K562 (cell line): ENCODE data around the gene NEMP1. TPM values are rescaled to one million over a fixed set of nuclear protein-coding genes. Genes with fewer than 3 reads are reported as not detected.

ENCODE experiments used
- ATAC-seq: fragments of 200-7000 bp; cut with Tn5 transposase; 3 replicates; pipeline ENCODE4 v1.9.1; 2020; ENCODE audit warnings: moderate library complexity
- BruUV-seq: library from RNA; stranded (reverse); fragments of 400-500 nt; replicated peaks from 2 replicates; lab custom pipeline; 2021; lab: Mats Ljungman, UMichigan
- CTCF ChIA-PET: fragments of 300-600 bp; formaldehyde crosslinking; extraction: SDS; loops from one replicate; lab custom pipeline; 2021; ENCODE audit warnings: low intra/inter-chr PET ratio; lab: Yijun Ruan, JAX
- POLR2A ChIA-PET: fragments of 300-600, 350-650 bp; sonication (Branson Sonifier 250); formaldehyde crosslinking; extraction: SDS; loops from one replicate; lab custom pipeline; 2021; ENCODE audit warnings: antibody characterized with exemption, inconsistent platforms; lab: Yijun Ruan, JAX
- DNase-seq, 4 experiments: peaks; one replicate each; pipeline versions ENCODE4 v3.0.0 to v3.0.0-alpha.2; 2011 to 2018; ENCODE audit warnings: low spot score in 3 of 4, mixed read lengths in 3 of 4; ENCODE audit errors: extremely low read depth in 1 of 4
- FAIRE-seq: peaks from 2 replicates; lab custom pipeline; 2011; peaks lifted over from hg19 to GRCh38; lab: Jason Lieb, UNC
- H2AFZ ChIP-seq: 2 replicates; pipeline ENCODE4 v1.6.0; 2011; ENCODE audit warnings: low read depth, low read length, control low read depth, inconsistent platforms
- H3K27ac ChIP-seq: fragments of 200-600 bp; 3 replicates; pipeline ENCODE4 v1.8.0; 2011; ENCODE audit warnings: low read depth, mild to moderate bottlenecking, control low read depth, inconsistent platforms, low read length, moderate library complexity, mixed read lengths; ENCODE audit errors: extremely low read depth
- H3K27me3 ChIP-seq, 2 experiments: fragments of 300-600 bp in 1 of 2; 2 replicates in 1 of 2; 3 replicates in 1 of 2; pipeline versions ENCODE4 v1.6.0 to v1.8.0; 2011; ENCODE audit warnings: inconsistent platforms in 2 of 2, low read length in 2 of 2, mild to moderate bottlenecking in 1 of 2, mixed read lengths in 1 of 2, moderate library complexity in 1 of 2; ENCODE audit not compliant: control insufficient read depth in 2 of 2, insufficient read depth in 2 of 2
- H3K36me3 ChIP-seq: fragments of 300-600 bp; 3 replicates; pipeline ENCODE4 v1.8.0; 2011; ENCODE audit warnings: mild to moderate bottlenecking, low read length, inconsistent platforms; ENCODE audit not compliant: control insufficient read depth, insufficient read depth
- H3K4me1 ChIP-seq, 2 experiments: fragments of 200-600 bp in 1 of 2; replicated peaks in 1 of 2; 2 replicates in 1 of 2; 3 replicates in 1 of 2; pipeline versions ENCODE4 v1.5.1 to v1.8.0; 2011; ENCODE audit warnings: inconsistent platforms in 2 of 2, low read length in 2 of 2, mild to moderate bottlenecking in 1 of 2, mixed read lengths in 1 of 2, moderate library complexity in 1 of 2; ENCODE audit not compliant: control insufficient read depth in 2 of 2, insufficient read depth in 2 of 2
- H3K4me2 ChIP-seq: 2 replicates; pipeline ENCODE4 v1.6.1; 2011; ENCODE audit warnings: low read length, control low read depth, inconsistent platforms, mixed read lengths; ENCODE audit not compliant: insufficient read depth
- H3K4me3 ChIP-seq: fragments of 200-600 bp; sonication (generic), shearing (Covaris generic); 2 replicates; pipeline ENCODE4 v1.5.1; 2016; ENCODE audit warnings: control low read depth, inconsistent platforms
- H3K79me2 ChIP-seq: fragments of 200-600 bp; 3 replicates; pipeline ENCODE4 v1.8.0; 2011; ENCODE audit warnings: low read length, inconsistent platforms; ENCODE audit not compliant: control insufficient read depth, insufficient read depth
- H3K9ac ChIP-seq, 2 experiments: 2 replicates each; pipeline versions ENCODE4 v1.6.0 to v1.6.1; 2011; ENCODE audit warnings: low read depth in 2 of 2, low read length in 2 of 2, control low read depth in 1 of 2, inconsistent platforms in 1 of 2, mild to moderate bottlenecking in 1 of 2, mixed read lengths in 1 of 2; ENCODE audit not compliant: insufficient read depth in 1 of 2
- H3K9me1 ChIP-seq: one replicate; pipeline ENCODE4 v1.6.0; 2011; ENCODE audit warnings: inconsistent platforms, mild to moderate bottlenecking, low read length, moderate library complexity; ENCODE audit not compliant: control insufficient read depth, insufficient read depth
- H3K9me3 ChIP-seq: replicated peaks from 2 replicates; pipeline ENCODE4 v1.5.1; 2011; ENCODE audit warnings: low read depth, low read length, inconsistent platforms; ENCODE audit not compliant: control insufficient read depth, insufficient read depth
- H4K20me1 ChIP-seq: replicated peaks from 2 replicates; pipeline ENCODE4 v1.6.1; 2011; ENCODE audit warnings: low read length, inconsistent platforms, mixed read lengths; ENCODE audit not compliant: control insufficient read depth, insufficient read depth
- ARID3A ChIP-seq: IDR thresholded peaks from 2 replicates; pipeline ENCODE4 v1.6.1; 2012; ENCODE audit warnings: low read depth, low read length, improper control_type of control experiment, borderline replicate concordance
- CBFA2T3 ChIP-seq: fragments of 450-650 bp; IDR thresholded peaks from 2 replicates; pipeline ENCODE4 v1.6.1; 2017
- NKRF ChIP-seq: fragments of 450-650 bp; IDR thresholded peaks from 2 replicates; pipeline ENCODE4 v1.6.1; 2016; ENCODE audit warnings: borderline replicate concordance
- PHTF2 ChIP-seq: fragments of 250-450 bp; sonication (Bioruptor Pico); IDR thresholded peaks from 2 replicates; pipeline ENCODE4 v1.5.0; 2021; ENCODE audit warnings: mild to moderate bottlenecking
- TRIM28 ChIP-seq: fragments of 450-650 bp; IDR thresholded peaks from 2 replicates; pipeline ENCODE4 v1.6.1; 2017
- ZNF347 ChIP-seq: fragments of 450-650 bp; formaldehyde crosslinking; IDR thresholded peaks from 2 replicates; pipeline ENCODE4 v1.4.0; 2020; ENCODE audit warnings: low read depth, mild to moderate bottlenecking, moderate library complexity
- WGBS: fragments of 100-300 bp; shearing (Covaris generic); methylation state at CpG from one replicate; pipeline ENCODE4 v1.1.6; 2016; ENCODE audit warnings: low coverage, mixed read lengths; ENCODE audit not compliant: insufficient coverage; ENCODE audit errors: missing lambda C conversion rate; 5-methylcytosine and 5-hydroxymethylcytosine counted together
- in situ Hi-C: fragments of 300-500 bp; cut with MboI; formaldehyde crosslinking; loops from 4 replicates; pipeline ENCODE4 v1.15.0; 2018; ENCODE audit warnings: inconsistent platforms, mixed read lengths
- intact Hi-C: fragments of 100-400 bp; cut with micrococcal nuclease; formaldehyde crosslinking; loops from 2 replicates; pipeline ENCODE4 v1.14.2; 2022
- polyA plus RNA-seq, 8 experiments: library from polyadenylated mRNA; depleted of rRNA in 4 of 8; stranded (reverse) in 5 of 8; unstranded in 3 of 8; fragments of >200 nt; fragmentation: Nextera tagmentation in 2 of 8; fragmentation: Illumina TruSeq in 1 of 8; extraction: Ambion mirVana in 2 of 8; extraction: Trizol in 1 of 8; gene quantifications; 2 replicates each; pipeline versions ENCODE4 v1.2.1 to v1.2.3, GENCODE V29; 2011 to 2014; ENCODE audit warnings: inconsistent platforms in 1 of 8, missing spikeins in 1 of 8
- total RNA-seq, 7 experiments: library from RNA; depleted of rRNA in 6 of 7; stranded (reverse); fragments of >200 nt in 6 of 7; fragmentation: Illumina TruSeq in 2 of 7; extraction: Trizol in 2 of 7; gene quantifications; 2 replicates each; pipeline versions ENCODE4 v1.2.1 to v1.2.3, GENCODE V29; 2011 to 2021; ENCODE audit warnings: low replicate concordance in 1 of 7

Gene NEMP1
- total and polyA plus RNA-seq, 9 of the 15 experiments (the other 6 are each of a cell fraction or from before 2014, with no cell fraction given) = 9.5 to 82.2 (median 41.2) TPM

- H4K20me1 ChIP-seq = no peaks in the 10 kb centered on the region
- TF ChIP-seq CBFA2T3 (0 out of 2 replicates have a peak, but pooled peaks have one; percentile 5), PHTF2 (CRISPR knock-in tag) (no peak), ZNF347 (CRISPR knock-in tag) (no peak)
- H2AFZ ChIP-seq = no peak overlapping the region
- DNase-seq (peak in 1 of 4 experiments; percentile 7), ATAC-seq (no peak), FAIRE-seq (no peak)
- no peak overlapping the region for H3K27ac ChIP-seq
- H3K9me1 ChIP-seq = no peaks in the 10 kb centered on the region
- intact Hi-C loops = no loop called here
- 90% methylated on average over 6 of the region's 9 CpGs for WGBS
- peaks cover 31 to 64% of the 10 kb centered on the region in 2 experiments for H3K4me1 ChIP-seq
- H3K79me2 ChIP-seq = peaks cover 12% of the 10 kb centered on the region; the same call in 2 of the 3 replicates
- ChIA-PET POLR2A (interaction anchor here (0.6 to 2.2 kb wide), 4 partner anchors 10 to 89 kb away, joined by 3 to 7 read pairs (median 4); no protein-coding TSS in a partner anchor), CTCF (no interaction called here)
- no peaks in the 10 kb centered on the region for H3K9me3 ChIP-seq
- H3K27me3 ChIP-seq = no peaks in the 10 kb centered on the region
- H3K36me3 ChIP-seq = peaks cover 39% of the 10 kb centered on the region
- H3K4me2 ChIP-seq = no peak overlapping the region
- H3K9ac ChIP-seq = peak overlapping the region in 1 of 2 experiments; percentile 54; a peak in 2 of 4 replicates
- H3K4me3 ChIP-seq = no peak overlapping the region
- no TSS peak for BruUV-seq
- in situ Hi-C loops = no loop called here
Observed at GRCh38 chr12:57106021-57106708, 27.6 kb upstream of the NEMP1 start.

DNA sequence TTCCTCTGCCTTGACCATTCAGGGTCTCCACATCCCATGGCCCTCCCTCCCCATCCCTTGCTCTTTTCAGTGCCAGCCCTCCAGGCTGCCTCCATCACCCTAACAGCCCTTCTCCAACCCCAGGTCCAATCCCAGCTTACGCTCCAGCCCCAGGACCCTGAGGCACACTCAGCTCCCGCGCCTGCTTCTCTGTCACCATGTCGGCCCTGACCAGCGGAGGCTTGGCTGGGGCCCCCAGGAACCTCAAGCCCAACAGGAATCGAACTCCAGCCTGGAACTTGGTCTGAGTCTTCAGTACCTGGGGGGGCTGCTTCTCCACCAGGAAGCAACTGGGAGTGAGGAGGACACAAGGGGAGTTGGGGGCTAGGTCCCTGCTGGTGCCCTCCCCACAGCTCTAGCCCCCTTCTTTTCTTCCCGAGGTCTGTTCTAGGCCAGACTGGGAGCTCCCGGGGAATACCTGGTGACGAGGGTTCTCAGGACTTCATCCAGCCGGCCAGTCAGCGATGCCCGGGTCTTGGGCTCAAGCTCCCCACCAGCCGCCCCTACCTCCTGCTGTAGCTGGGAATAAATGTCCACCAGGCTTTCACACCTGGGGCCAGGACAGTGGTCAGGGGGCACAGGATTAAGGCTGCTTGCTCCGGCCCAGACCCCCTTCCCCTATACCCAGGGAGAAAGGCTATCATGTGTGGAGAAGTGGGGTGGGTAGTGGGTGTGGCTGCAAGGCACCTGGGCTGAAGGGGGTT lies 26.6 kb upstream of the NEMP1 start:
- no peaks in the 10 kb centered on the region for H3K9me3 ChIP-seq
- intact Hi-C loops = no loop called here
- no peak for FAIRE-seq
- no peak overlapping the region for H2AFZ ChIP-seq
- H3K4me2 ChIP-seq = no peak overlapping the region
- BruUV-seq = no TSS peak
- CTCF ChIA-PET = no interaction called here
- no peaks in the 10 kb centered on the region for H3K27me3 ChIP-seq
- no peak overlapping the region for H3K4me3 ChIP-seq
- no peaks in the 10 kb centered on the region for H3K9me1 ChIP-seq
- WGBS = 91% methylated on average over 12 of the region's 14 CpGs
- no peaks in the 10 kb centered on the region for H4K20me1 ChIP-seq
- peak in 1 of 4 experiments; percentile 4 for DNase-seq
- peaks cover 4% of the 10 kb centered on the region; the same call in 1 of the 3 replicates for H3K79me2 ChIP-seq
- H3K9ac ChIP-seq = no peak overlapping the region
- ATAC-seq = no peak
- no peak overlapping the region for H3K27ac ChIP-seq
- POLR2A ChIA-PET = interaction anchor here (2.2 kb wide), 1 partner anchor 9 kb away, joined by 7 read pairs; no protein-coding TSS in a partner anchor
- H3K36me3 ChIP-seq = peaks cover 39% of the 10 kb centered on the region
- H3K4me1 ChIP-seq = peaks cover 29 to 56% of the 10 kb centered on the region in 2 experiments
- in situ Hi-C loops = no loop called here
- TF ChIP-seq TRIM28 = no peak
- no peak for TF ChIP-seq ARID3A
- TF ChIP-seq NKRF = no peak
